Kidney epithelial cell (primary cell): ENCODE measurements around the gene DARS2. TPM values are rescaled to one million over a fixed set of nuclear protein-coding genes. Genes with fewer than 3 reads are reported as not detected.

ENCODE experiments used
- DNase-seq: peaks from one replicate; pipeline ENCODE4 v3.0.0-alpha.2; 2010; ENCODE audit warnings: low read depth
- H3K27me3 ChIP-seq: 2 replicates; pipeline ENCODE4 v1.6.0; 2011; ENCODE audit warnings: low read length; ENCODE audit not compliant: control insufficient read depth, insufficient read depth
- H3K36me3 ChIP-seq: 2 replicates; pipeline ENCODE4 v1.5.1; 2011; ENCODE audit warnings: low read length; ENCODE audit not compliant: control insufficient read depth, insufficient read depth
- H3K4me3 ChIP-seq: 2 replicates; pipeline ENCODE4 v1.5.1; 2011; ENCODE audit warnings: low read depth, mild to moderate bottlenecking, control low read depth, low read length
- total RNA-seq: library from RNA; depleted of rRNA; stranded (reverse); fragments of >200 nt; gene quantifications from 2 replicates; pipeline ENCODE4 v1.2.3, GENCODE V29; 2015
- TF ChIP-seq, protein P1 (sequence below): IDR thresholded peaks from 2 replicates; pipeline ENCODE4 v1.5.1; 2011; ENCODE audit warnings: mild to moderate bottlenecking, moderate library complexity, low read length, control low read depth, inconsistent platforms; ENCODE audit not compliant: insufficient read depth, poor library complexity, severe bottlenecking

DARS2 gene
- total RNA-seq, 1 donor from 2014 or later = 25.4 TPM

DNA sequence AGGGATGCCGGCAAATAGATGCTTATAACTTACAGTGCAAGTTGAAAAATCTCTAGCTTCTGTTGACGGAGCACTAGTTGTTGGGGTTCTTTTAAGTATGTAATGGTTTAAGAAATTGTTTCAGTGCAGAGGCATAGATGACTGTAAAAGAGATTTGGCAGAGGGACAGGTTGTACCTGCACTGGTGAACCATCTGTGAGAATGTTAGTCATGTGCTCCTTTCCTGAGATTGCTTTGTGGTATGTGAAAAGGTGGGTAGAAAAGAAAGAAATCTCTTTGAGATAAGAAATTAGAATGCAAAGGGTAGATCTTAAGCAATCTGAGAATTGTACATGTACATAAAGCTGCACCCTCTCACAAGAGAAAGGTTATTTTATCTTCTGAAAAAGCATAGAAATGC lies 63.2 kb downstream of the DARS2 start:
- DNase-seq = no peak
- TF ChIP-seq, protein P1, sequence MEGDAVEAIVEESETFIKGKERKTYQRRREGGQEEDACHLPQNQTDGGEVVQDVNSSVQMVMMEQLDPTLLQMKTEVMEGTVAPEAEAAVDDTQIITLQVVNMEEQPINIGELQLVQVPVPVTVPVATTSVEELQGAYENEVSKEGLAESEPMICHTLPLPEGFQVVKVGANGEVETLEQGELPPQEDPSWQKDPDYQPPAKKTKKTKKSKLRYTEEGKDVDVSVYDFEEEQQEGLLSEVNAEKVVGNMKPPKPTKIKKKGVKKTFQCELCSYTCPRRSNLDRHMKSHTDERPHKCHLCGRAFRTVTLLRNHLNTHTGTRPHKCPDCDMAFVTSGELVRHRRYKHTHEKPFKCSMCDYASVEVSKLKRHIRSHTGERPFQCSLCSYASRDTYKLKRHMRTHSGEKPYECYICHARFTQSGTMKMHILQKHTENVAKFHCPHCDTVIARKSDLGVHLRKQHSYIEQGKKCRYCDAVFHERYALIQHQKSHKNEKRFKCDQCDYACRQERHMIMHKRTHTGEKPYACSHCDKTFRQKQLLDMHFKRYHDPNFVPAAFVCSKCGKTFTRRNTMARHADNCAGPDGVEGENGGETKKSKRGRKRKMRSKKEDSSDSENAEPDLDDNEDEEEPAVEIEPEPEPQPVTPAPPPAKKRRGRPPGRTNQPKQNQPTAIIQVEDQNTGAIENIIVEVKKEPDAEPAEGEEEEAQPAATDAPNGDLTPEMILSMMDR = no peak

DNA sequence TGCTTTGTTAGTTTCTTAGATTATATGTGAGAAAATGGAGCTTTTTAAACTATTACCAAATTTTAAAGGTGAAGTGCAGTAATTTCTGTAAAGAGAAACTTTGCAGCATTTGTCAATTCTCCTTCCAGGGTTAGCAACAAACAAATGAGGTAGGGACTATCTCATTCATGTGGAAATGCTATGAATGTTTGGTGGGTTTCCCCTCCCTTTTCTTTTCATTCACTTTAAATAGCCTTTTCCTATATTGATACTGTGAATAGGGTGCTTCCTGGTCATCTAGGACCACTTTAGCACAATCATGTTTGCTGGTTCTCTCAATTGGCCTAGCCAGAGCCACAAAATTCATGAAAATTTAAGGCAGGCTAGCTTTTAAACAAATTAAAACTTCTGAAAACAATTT lies 64.3 kb downstream of the DARS2 start:
- Histone ChIP-seq H3K36me3 (peaks cover 1% of the 10 kb centered on the region), H3K4me3 (no peak overlapping the region), H3K27me3 (no peaks in the 10 kb centered on the region)
- no peak for DNase-seq
- TF ChIP-seq, protein P1 = no peak

More for the DNA sequence above, 63.2 kb downstream of the DARS2 start:
- Histone ChIP-seq H3K36me3 (peaks cover 1% of the 10 kb centered on the region), H3K4me3 (no peak overlapping the region), H3K27me3 (no peaks in the 10 kb centered on the region)

DNA sequence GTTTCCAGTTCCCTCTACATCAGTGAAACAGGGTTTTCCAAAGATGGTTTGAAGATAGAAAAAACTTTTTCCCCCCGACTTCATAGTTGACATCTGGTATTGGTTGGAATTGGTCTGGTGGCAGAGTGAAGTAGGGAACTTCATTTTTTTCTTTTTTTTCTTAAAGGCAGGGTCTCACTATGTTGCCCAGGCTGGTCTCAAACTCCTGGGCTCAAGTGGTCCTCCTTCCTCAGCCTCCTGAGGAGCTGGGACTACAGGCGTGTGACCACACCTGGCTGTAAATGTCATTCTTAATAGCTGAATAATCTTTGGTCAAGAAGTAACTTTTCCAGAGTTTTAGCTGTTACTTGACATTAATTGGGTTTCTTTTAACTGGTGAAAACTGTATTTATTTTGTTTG lies 65.4 kb downstream of the DARS2 start:
- no peaks in the 10 kb centered on the region for H3K27me3 ChIP-seq
- no peak for DNase-seq
- H3K36me3 ChIP-seq = peaks cover 1% of the 10 kb centered on the region
- H3K4me3 ChIP-seq = no peak overlapping the region
- TF ChIP-seq, protein P1 = no peak

DNA sequence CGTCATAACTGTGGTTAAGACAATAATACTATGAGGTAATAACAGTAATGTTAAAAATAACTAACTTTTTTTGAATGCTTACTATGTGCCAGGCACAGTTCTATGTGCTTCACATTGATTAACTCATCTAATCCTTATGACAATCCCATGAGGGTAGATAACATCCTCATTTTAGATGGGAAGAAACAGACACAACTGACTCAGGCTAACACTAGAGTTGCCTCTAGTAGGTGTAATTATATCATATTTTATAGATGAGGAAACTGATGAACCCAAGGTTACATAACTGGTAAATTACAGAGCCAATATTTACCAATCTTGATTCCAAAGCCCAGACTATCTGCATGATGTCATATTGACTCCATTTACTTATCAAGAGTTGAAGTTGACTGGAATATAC lies 69.1 kb downstream of the DARS2 start:
- DNase-seq = no peak
- H3K36me3 ChIP-seq = no peaks in the 10 kb centered on the region
- no peaks in the 10 kb centered on the region for H3K27me3 ChIP-seq
- TF ChIP-seq, protein P1 = no peak
- H3K4me3 ChIP-seq = no peak overlapping the region

DNA sequence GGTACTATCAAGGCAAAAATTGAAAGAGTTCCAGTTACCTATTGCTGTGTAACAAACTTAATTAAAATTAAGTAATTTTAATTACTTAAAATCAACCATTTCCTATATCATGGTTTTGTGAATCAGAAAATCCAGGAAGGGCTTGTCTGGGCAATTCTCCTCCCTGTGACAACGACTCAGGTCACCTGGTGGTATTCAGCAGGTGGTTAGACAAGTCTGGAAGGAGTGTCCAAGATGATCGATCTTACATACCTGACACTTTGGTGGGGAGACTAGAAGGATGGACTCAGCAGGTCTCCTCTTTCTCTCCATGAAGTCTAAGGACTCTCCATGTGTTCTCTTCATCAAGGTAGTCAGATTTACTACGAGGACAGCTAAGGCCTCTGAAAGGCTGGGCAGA lies 69.7 kb downstream of the DARS2 start:
- H3K27me3 ChIP-seq = no peaks in the 10 kb centered on the region
- H3K4me3 ChIP-seq = no peak overlapping the region
- no peak for DNase-seq
- no peaks in the 10 kb centered on the region for H3K36me3 ChIP-seq
- TF ChIP-seq, protein P1 = no peak

DNA sequence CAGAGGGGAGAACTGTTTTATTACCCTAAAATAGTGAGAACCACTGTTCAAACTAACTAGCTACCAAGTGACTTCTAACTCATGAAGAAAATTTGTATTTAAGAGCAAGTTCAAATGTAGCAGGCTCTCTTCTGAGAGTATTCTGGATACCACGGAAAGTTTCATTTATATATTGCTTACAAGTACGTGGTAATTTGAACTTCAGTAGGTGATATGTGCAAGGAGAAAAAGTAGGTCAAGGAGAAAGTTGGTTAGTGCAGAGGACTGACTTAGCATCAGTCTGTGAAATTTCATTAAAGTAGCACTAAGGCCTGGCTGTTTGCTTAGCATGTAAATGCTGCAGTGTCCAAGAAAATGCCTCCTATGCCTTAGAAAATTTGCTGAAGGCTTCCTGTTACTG lies 76.0 kb downstream of the DARS2 start:
- no peaks in the 10 kb centered on the region for H3K36me3 ChIP-seq
- DNase-seq = no peak
- TF ChIP-seq, protein P1 = no peak
- no peak overlapping the region for H3K4me3 ChIP-seq
- H3K27me3 ChIP-seq = no peaks in the 10 kb centered on the region
